Measurements from ENCODE around the gene MRPL48.
A peak's percentile ranks its signal among the peaks of the same experiment; 100 is the strongest.

Gene MRPL48

DNA sequence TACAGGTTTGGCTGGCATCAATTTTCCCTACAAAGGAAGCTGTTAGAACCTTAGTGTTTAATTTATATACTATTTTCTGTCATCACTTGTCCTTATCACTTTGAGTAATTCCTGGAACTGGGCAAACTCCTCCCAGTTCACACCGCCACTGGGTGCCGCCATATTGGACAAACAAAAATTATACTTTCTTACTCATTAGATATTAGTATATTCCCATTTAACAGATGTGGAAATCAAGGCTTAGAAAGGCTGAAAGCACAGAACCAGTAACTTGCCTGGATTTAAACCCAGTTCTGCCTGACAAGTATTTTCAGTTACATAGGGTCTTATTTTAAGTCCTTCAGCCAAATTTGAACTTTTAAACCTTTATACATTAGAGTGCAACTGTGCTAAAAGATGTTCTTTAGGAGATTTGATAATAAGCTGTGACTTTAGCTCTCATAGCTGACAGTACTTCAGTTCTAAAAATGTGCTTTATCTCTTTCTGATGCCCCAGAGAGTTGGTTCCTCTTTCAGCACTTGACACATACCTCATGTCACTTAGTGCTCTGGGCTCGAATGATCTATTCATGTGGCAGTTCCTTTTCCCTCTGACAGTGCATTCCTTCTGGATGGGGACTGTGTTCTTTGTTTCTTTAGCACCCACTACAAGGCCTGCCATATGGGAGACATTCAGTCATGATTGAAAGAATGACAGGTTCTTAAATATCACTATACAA, 63.5 kb downstream of the MRPL48 start:
- DNase-seq, result no peak

DNA sequence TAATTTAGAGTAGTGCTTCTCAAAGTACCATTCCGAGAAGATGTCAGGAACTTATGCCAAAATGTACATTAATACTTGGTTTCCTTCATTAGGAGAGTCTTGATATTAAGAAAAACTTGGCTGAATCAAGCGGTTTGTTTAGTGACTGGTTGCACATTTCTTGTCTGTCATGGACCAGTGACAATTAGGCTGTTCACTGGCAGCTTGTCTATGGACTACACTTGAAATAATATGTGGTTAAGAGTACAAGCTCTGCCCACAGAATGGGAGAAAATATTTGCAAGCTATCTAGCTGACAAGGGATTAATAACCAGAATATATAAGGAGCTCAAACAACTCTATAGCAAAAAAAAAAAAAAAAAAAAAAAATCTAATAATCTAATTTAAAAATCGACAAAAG, 64.4 kb downstream of the MRPL48 start:
- DNase-seq, result no peak

DNA sequence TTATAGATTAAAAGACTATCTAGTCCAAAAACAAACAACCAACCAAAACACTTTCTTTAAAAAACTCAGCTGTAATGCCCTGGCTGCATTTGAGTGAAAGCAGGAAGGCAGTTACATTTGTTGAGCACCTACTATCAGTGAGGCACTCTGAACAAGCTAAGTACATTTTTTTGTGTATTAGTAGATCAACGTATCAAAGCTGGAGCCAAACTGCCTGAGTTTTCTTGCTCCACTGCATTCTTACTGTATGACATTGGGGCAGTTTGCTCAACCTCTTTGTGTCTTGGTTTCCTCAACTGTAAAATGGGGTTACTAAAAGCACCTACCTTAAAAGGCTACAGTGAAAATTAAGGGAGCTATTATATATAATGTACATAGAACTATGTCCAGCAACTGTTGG, 67.0 kb downstream of the MRPL48 start:
- DNase-seq, result no peak

DNA sequence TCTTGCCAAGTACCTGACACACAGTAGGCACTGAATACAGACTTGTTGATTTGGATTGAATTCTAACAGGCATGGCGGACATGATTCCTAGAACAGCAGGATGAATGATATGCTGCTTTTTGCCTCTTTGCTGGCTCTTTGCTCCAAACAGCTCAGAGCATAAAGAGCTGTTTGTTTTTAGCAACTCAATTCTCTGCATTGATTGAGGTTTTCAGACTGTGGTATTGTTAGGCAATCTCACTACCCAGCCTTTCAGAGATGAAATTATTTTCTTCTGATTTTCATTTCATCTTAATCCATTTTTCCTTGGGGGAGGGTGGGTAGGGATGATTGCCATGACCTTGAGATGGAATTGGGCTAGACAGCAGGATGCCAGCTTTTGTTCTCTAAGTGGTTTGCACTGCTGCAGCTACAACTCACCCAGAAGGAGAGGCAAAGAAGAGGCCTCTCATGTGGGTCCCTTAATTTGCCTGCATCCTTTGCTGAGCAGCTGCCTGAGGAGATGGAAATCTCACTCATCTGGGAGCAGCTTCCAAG, 68.4 kb downstream of the MRPL48 start:
- DNase-seq, result no peak

DNA sequence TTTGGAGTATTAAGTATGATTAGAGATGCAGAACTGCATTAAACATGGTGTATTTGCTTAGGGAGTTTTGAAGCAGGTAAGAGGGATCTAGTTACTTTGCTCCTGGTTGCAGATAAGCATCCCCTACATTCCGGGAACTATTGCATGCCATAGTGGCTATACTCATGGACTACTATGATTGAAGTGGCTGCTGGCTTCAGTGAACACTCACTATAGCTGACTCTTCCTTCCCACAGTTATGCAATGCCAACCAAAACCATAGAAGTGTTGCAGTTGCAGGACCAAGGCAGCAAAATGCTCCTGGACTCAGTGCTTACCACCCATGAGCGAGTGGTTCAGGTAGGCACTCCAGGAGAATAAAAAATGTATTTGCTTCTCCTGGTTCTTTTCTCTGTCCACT, 72.0 kb downstream of the MRPL48 start:
- DNase-seq, result no peak

DNA sequence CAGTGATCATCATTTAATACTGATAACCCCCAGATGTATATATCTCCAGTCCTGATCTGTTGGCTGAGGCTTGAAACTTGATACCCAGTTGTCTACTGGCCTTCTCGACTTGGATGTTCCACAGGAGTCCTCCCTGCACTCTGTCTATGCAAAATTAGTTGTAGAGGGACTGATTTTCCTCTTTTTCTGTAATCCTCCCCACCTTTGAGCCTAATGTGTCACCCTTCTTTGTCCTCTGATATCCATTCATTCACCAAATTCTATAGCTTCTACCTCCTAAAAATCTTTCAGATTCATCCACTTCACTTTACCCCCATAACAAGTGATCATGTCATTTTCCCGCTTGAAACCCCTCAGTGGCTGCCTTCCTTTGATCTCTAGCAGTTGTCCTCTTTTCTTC, 72.5 kb downstream of the MRPL48 start:
- DNase-seq, result no peak

DNA sequence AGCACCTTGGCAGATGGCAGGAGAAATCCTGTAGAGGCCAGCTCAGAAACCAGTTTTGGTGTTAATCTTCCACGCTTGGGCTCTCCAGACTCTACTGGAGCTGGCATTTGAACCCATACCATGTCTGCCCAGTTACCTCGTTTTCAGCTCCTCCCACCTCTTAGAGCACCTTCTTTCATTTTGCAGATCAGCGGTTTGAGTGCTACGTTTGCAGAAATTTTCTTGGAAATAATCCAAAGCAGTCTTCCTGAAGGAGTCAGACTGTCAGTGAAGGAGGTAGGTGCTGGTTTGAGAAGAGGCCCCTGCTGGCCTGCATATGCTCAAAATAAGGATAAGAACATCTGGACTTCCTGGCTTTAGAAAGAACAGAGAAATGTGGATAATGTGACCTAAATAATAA, 75.3 kb downstream of the MRPL48 start:
- no peak for DNase-seq

DNA sequence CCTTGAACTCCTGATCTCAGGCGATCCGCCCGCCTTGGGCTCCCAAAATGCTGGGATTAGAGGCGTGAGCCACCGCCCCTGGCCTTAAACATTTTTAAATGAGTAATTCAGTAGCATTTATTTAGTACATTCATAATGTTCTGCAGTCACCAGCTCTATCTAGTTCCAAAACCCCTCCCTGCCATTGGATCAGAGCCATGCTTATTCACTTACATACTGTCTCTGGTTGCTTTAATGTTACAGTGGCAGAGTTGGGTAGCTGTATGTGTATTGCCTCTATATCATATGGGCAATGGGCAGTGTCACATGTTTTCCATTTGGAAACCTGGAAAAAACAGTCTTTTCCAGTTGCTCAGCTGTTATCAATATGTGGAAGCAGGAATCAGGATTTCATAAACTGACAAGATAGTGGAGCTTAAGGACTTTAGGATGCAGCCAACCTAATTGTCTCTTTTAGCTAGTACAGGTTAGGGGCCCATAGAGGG, 78.5 kb downstream of the MRPL48 start:
- DNase-seq, result peak; percentile 23

DNA sequence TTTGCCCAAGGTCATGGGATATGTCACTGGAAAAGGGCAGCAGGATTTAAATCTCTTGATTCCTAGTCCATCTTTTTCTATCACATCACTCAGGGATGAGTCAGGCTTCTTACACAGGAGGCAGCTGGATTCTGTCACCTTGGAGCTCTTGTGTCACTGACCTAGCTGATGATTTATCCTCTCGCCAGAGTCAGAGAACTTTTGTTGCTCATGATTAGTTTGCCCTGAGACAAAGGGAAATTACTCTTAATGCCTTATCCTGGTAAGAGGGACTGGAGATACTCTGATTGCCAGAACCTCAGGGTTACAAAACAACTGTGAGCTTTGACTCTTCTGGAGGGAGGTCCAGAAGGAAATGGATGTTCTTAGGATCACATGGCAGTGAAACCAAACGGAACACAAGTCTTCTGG, 78.9 kb downstream of the MRPL48 start:
- DNase-seq, result peak; percentile 86

DNA sequence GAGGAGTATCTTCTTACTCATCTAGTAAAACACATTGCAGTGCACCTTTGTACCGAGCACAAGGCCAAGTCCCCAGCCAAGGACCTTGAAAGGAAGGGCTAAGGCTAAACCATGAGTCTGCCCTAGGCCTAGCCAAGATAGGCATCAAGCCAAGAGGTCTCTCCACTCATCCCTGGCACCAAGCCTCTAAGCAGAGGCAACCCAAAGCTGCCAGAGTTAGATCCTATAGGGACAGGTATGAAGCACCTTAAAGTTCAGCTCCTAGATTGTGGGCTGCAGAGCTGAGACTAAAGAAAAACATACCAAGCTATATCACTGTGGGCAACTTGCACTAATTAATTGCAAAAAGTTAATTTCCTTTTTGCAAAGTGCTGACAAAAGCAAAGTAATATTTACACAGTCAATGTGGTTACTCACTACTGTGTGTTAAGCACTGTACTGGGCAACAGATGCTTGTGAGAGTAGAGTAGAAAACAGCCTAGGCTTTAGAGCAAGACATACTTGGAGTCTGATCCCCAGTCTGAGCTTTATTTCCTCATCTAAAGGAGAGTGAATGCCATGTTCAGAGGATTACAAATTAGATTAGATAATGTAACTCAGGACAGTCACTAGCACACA, 81.8 kb downstream of the MRPL48 start:
- DNase-seq, result peak; percentile 15

DNA sequence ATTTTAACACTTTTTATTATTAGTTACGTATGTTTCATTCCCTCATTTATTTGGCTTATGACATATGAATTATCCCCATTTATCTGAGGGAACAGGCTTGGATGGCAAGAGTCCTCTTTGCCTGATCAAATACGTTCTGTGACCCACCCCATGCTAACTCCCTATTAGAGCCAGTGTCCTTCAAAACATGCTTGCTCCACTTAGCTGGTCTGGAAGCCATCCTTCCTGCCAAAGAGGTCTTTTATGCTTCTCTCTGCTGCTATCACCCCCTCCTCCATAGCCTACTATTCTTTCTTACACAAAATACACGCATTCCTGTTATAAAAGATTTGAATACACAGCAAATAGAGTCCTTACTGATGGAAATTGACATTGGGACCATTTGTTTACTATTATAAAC, 82.6 kb downstream of the MRPL48 start:
- no peak for DNase-seq

DNA sequence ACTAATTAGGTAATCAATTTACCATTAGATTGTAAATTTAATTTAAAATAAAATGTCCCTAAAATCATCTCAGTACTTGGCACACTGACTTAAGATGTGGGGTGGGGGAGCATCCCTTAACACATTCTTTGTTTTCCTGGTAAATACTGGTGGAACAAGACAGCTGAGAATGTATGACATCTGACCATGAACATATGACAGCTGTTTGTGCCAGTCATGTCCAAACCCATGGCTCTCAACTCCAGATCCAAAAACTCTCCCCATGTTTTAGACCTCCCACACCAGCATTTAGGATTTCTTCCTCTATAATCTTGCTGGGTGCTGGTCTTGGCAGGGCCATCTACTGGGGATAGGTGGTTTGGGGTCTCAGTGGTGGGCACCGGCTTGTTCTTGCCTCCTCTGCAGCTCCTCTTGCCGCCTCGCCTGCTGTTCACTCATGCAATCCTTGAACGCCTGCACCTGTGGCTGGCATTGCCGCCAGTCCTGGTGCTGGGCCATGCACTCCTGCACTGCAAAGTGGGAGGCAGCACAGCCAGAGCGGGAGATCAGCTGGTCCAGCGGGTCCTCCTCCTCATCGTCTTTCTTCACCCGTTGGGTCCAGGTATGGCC, 85.2 kb downstream of the MRPL48 start:
- no peak for DNase-seq

DNA sequence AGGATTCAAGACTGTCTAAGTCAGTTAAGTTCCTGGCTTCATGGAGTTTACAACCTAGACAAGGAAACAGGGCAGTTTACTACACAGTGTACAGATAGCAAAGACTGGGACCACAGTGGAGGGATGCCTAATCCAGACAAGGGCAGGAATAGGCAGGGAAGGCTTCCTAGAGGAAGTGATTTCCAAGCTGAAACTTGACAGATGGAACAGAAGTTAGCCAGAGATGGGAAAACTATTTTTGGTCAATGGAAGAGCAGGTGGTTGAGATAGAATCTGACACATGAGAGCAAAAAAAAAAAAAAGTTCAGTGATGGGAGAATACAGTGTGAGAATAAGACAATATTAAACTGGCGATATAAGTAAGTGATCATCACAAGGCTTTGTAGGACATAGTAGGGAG, 87.7 kb downstream of the MRPL48 start:
- no peak for DNase-seq

DNA sequence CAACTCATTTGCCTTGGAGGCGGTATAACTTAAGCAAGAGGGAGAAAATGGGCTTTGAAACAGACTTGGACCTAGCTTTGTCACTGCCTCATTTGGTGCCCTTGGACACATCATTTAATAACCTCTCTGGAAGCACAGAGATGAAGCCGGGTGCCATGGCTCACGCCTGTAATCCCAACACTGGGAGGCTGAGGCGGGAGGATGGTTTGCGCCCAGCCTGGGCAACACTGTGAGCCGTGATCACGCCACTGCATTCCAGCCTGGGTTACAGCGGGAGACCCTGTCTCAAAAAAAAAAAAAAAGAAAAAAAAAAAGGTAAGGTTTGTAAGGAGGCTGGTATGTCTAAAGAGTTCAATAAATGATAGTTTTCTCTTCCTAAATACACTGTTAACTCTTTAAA, 88.2 kb downstream of the MRPL48 start:
- DNase-seq, result peak; percentile 15

DNA sequence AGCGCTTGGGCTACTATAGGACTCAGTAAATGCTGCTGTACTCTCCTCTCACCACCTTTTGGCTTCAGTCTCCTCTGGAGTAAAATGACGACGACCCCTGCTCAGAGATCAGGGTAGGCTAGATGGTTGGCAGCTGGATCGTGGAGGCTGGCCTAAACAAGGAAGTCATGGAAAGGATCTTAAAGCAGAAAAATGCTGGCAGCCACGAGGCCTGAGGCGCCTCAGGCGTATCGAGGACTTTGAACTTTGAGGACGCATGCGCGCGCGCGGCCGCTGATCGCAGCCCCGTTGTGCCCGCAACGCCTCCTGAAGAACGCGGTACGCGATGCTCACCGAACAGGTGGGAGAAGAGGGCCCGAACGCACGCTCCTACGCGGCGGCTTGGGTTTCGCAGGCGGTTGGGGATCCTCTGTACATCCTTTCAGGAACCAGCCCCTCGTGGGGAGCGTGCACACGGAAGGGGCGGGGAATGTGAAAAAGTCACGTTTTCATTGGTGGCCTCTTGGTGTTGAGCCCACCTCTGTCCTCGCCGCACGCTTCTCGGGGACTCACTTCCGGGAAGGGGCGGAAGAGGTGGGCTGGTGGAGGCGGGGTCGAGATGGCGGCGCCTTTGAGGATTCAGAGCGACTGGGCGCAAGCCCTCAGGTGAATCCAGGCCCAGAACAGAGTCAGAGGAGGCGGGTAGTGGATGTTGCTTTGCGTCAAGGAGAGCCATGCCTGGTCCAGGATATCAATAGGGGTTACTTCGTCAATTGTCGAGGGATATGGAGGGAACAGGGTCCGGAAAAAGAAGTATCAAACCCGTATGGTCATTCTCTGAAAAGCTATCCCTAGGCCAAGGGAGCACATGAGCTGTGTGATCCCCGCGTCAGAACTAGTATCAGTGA, 89.0 kb downstream of the MRPL48 start, which contains the start of the genes COA4 and PAAF1:
Gene COA4, minus strand, starts transcription at position 423 of the 887 bp plus-strand sequence. CDS start 3,468 bp downstream, outside the sequence.
Gene PAAF1, plus strand, starts transcription at position 576 of the 887 bp plus-strand sequence. Its CDS starts 23 bp downstream, at position 599.
- peak; percentile 98 for DNase-seq

DNA sequence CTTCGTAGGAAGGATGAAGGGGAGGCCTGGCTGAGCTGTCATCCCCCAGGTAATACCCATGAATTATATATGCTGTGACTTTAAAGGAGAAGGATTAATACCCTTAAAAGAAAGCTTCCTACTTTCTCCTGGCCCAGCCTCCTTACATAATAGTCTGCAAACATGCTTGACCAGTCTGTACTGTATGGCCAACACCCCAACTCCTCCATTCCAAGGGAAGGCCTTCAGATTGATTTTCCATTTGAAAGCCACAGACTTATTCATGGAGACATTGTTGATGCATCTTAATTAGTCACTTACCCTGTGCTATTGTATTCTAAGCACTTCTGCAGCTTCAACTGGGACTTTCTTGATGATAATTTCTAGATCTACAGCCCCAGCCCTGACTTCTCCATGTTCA, 91.1 kb downstream of the MRPL48 start:
- no peak for DNase-seq

DNA sequence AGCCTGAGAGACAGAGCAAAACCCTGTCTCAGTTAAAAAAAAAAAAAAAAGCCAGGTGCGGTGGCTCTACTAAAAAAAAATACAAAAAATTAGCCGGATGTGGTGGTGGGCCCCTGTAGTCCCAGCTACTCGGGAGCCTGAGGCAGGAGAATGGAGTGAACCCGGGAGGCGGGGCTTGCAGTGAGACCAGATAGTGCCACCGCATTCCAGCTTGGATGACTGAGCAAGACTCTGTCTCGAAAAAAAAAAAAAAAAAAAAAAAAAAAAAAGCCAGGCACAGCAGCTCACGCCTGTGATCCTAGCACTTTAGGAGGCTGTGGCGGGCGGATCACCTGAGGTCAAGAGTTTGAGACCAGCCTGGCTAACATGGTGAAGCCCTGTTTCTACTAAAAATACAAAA, 92.8 kb downstream of the MRPL48 start:
- peak; percentile 11 for DNase-seq

DNA sequence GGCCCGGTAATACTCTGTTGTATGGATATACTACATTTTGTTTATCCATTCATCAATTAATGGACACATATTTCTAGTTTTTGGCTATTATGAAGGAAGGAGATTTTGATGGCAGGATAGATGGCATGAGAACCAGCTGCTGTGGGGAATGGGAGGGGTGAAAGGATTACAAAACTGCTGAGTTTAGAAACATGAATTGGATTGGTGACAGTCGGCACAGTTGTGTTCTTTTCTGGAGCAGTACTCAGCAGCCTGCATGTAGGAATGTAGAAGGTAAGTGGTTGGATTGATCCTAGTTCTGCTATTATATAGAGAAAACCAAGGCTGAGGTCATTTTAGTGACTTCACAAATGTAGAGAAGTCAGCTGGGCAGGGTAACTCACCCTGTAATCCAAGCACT, 96.2 kb downstream of the MRPL48 start:
- DNase-seq, result no peak

DNA sequence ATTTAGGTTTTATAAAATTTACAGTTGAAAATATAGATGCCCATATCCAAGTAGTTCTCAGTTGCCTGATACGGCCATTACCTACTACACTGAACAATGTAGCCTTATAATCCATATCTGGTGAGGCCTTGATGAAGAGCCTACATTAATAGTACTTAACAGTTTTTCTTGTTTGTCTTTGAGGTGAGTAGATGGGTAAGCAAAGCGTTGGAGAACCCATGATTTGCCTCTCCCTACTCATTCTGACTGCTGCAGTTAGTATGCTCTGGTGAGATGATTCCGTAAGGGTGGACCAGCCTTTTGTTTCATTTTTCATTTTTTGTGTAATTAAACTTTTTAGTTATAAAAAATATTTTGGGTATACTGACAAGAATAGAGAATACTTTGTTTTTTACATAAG, 100.6 kb downstream of the MRPL48 start:
- DNase-seq, result no peak

DNA sequence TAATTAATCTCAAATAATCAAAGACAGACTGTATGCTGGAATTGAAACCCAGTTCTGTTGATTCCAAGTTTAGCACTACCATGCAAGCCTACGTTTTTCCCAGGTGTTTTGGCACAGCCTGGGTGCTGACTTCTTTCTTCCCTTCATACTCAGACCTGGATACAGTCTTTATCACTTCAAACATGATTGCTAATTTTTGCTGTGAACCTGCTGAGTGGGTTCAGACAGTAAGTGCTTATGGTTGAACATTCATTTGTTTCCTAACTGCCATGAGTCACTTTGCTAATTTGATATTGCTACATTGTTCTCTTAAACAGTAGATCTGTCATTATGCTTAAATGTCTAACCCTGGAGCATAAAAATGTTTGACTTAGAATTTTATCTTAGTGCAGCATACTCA, 101.3 kb downstream of the MRPL48 start:
- DNase-seq, result no peak

DNA sequence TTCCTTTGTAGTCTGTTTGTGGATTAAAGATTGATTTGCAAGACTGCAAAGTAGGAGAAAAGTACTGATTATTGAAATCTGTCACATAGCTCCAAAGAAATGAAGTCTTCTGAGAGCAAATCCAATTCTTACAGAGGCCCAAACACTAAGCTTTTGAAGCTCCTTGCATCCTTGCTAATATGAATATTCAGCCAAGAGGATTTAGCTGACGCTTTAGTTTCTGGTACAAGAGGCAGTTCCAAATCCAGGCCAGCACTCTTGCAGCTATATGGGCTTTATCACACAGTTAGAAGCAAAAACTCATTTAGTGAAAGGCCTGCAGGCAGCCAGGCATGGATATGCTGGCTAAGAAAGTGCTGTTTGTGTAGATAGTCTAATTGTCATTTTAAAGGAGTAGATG, 101.9 kb downstream of the MRPL48 start:
- no peak for DNase-seq

DNA sequence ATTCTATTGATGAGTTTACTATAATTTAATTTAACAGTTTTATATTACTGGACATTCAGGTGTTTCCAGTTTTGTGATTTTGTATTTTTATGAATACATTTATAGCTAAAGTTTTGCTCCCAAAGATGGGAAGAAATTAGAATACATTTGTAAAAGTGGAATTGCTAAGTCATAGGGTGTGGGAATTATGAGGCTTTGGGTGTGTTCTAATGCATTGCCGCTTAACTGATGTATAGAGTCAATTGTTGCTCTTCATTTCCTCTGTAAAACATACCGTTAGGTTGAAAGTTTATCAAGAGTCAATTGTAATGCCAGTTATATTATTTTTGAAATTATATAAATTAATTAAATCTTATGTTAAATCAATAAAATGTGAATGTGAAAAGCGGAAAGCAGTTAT, 105.4 kb downstream of the MRPL48 start:
- no peak for DNase-seq
